GM23338 (cell line): ENCODE results near the gene PSORS1C1. TPM values are rescaled to one million over a fixed set of nuclear protein-coding genes. Genes with fewer than 3 reads are reported as not detected.

Source experiments
- ATAC-seq: fragments of 200-7000 bp; cut with Tn5 transposase; 3 replicates; pipeline ENCODE4 v1.9.1; 2020
- DNase-seq: peaks from one replicate; pipeline ENCODE4 v3.0.0-alpha.2; 2015; ENCODE audit warnings: low spot score
- H2AFZ ChIP-seq: fragments of 200-600 bp; sonication (generic); 2 replicates; pipeline ENCODE4 v1.8.0; 2016; ENCODE audit warnings: antibody characterized with exemption, mild to moderate bottlenecking, moderate library complexity
- H3F3A ChIP-seq: fragments of 200-600 bp; sonication (generic); replicated peaks from 2 replicates; pipeline ENCODE4 v1.8.0; 2017; ENCODE audit warnings: antibody characterized with exemption, mixed run types, low read depth
- H3K27ac ChIP-seq: fragments of 200-600 bp; sonication (generic); 2 replicates; pipeline ENCODE4 v1.6.1; 2016; ENCODE audit warnings: low read depth
- H3K27me3 ChIP-seq: fragments of 200-600 bp; sonication (generic); 2 replicates; pipeline ENCODE4 v1.8.0; 2016; ENCODE audit warnings: mild to moderate bottlenecking, mixed run types, moderate library complexity; ENCODE audit not compliant: insufficient read depth
- H3K36me3 ChIP-seq: fragments of 200-600 bp; sonication (generic); 2 replicates; pipeline ENCODE4 v1.8.0; 2016; ENCODE audit warnings: mild to moderate bottlenecking; ENCODE audit not compliant: insufficient read depth
- H3K4me1 ChIP-seq: fragments of 200-600 bp; sonication (generic); 2 replicates; pipeline ENCODE4 v1.8.0; 2016; ENCODE audit warnings: mild to moderate bottlenecking, moderate library complexity; ENCODE audit not compliant: insufficient read depth
- H3K4me2 ChIP-seq: fragments of 200-600 bp; sonication (generic); 2 replicates; pipeline ENCODE4 v1.7.1; 2017; ENCODE audit warnings: mixed run types
- H3K4me3 ChIP-seq: fragments of 200-600 bp; sonication (generic); 2 replicates; pipeline ENCODE4 v1.6.1; 2016; ENCODE audit warnings: mixed run types
- H3K79me2 ChIP-seq: fragments of 200-600 bp; sonication (generic); replicated peaks from 2 replicates; pipeline ENCODE4 v1.8.0; 2017; ENCODE audit warnings: mild to moderate bottlenecking; ENCODE audit not compliant: insufficient read depth
- H3K9me2 ChIP-seq: fragments of 200-600 bp; sonication (generic); 2 replicates; pipeline ENCODE4 v1.8.0; 2017; ENCODE audit not compliant: insufficient read depth
- H4K20me1 ChIP-seq: fragments of 200-600 bp; sonication (generic); replicated peaks from 2 replicates; pipeline ENCODE4 v1.8.0; 2017; ENCODE audit warnings: mild to moderate bottlenecking; ENCODE audit not compliant: insufficient read depth
- H3K27ac Mint-ChIP-seq: 2 replicates; pipeline ENCODE4 v1.8.0; 2020; ENCODE audit warnings: inconsistent platforms, mild to moderate bottlenecking, moderate library complexity, mixed read lengths
- H3K27me3 Mint-ChIP-seq: 3 replicates; pipeline ENCODE4 v1.8.0; 2022; ENCODE audit warnings: low read depth, mild to moderate bottlenecking, moderate library complexity, mixed read lengths, inconsistent platforms; ENCODE audit not compliant: insufficient read depth, poor library complexity
- H3K36me3 Mint-ChIP-seq: 3 replicates; pipeline ENCODE4 v1.8.0; 2021; ENCODE audit warnings: low read depth, mild to moderate bottlenecking, inconsistent platforms, moderate library complexity, mixed read lengths
- H3K4me1 Mint-ChIP-seq: 3 replicates; pipeline ENCODE4 v1.8.0; 2020; ENCODE audit warnings: mild to moderate bottlenecking, inconsistent platforms, mixed read lengths
- H3K4me3 Mint-ChIP-seq: 3 replicates; pipeline ENCODE4 v1.8.0; 2021; ENCODE audit warnings: moderate library complexity, mild to moderate bottlenecking, inconsistent platforms, mixed read lengths
- H3K9me3 Mint-ChIP-seq: 3 replicates; pipeline ENCODE4 v1.8.0; 2020; ENCODE audit warnings: moderate library complexity, mild to moderate bottlenecking, inconsistent platforms, mixed read lengths
- CREB1 ChIP-seq: fragments of 250-450 bp; sonication (Bioruptor Pico); IDR thresholded peaks from 2 replicates; pipeline ENCODE4 v1.5.0; 2020; ENCODE audit warnings: low read depth, mild to moderate bottlenecking, moderate library complexity
- CTCF ChIP-seq, 2 experiments: fragments of 200-600 bp in 1 of 2; sonication (generic) in 1 of 2; conservative IDR thresholded peaks; 2 replicates each; pipeline versions ENCODE4 v1.5.1 to v1.6.1; 2016 to 2017; ENCODE audit warnings: antibody characterized with exemption in 2 of 2, low read depth in 2 of 2, mild to moderate bottlenecking in 2 of 2, moderate library complexity in 1 of 2
- ETS1 ChIP-seq: IDR thresholded peaks from 2 replicates; pipeline ENCODE4 v1.6.1; 2016; ENCODE audit warnings: antibody characterized with exemption
- EZH2 ChIP-seq: fragments of 200-600 bp; sonication (generic); IDR thresholded peaks from one replicate; pipeline ENCODE4 v1.8.0; 2017; ENCODE audit warnings: antibody characterized with exemption, mild to moderate bottlenecking, low read depth; ENCODE audit not compliant: unreplicated experiment
- EZH2phosphoT487 ChIP-seq: fragments of 200-600 bp; sonication (generic); IDR thresholded peaks from one replicate; pipeline ENCODE4 v1.8.1; 2018; ENCODE audit warnings: antibody characterized with exemption; ENCODE audit not compliant: unreplicated experiment
- JUNB ChIP-seq: IDR thresholded peaks from one replicate; pipeline ENCODE4 v1.6.1; 2016; ENCODE audit warnings: antibody characterized with exemption; ENCODE audit not compliant: unreplicated experiment
- NANOG ChIP-seq: IDR thresholded peaks from 2 replicates; pipeline ENCODE4 v1.6.1; 2016; ENCODE audit warnings: antibody characterized with exemption, borderline replicate concordance
- POLR2AphosphoS5 ChIP-seq: IDR thresholded peaks from 2 replicates; pipeline ENCODE4 v1.6.1; 2016; ENCODE audit warnings: antibody characterized with exemption, low read depth
- REST ChIP-seq: IDR thresholded peaks from one replicate; pipeline ENCODE4 v1.6.1; 2018; ENCODE audit warnings: antibody characterized with exemption; ENCODE audit not compliant: unreplicated experiment
- STAT1 ChIP-seq: IDR thresholded peaks from one replicate; pipeline ENCODE4 v1.6.1; 2016; ENCODE audit warnings: antibody characterized with exemption; ENCODE audit not compliant: unreplicated experiment
- ZNF114 ChIP-seq: fragments of 250-450 bp; sonication (Bioruptor Pico); IDR thresholded peaks from 2 replicates; pipeline ENCODE4 v1.5.0; 2020; ENCODE audit warnings: mild to moderate bottlenecking, moderate library complexity
- ZNF331 ChIP-seq: fragments of 250-450 bp; sonication (Bioruptor Pico); IDR thresholded peaks from 2 replicates; pipeline ENCODE4 v1.5.0; 2020; ENCODE audit warnings: low read depth, mild to moderate bottlenecking, moderate library complexity
- ZNF462 ChIP-seq: fragments of 250-450 bp; sonication (Bioruptor Pico); IDR thresholded peaks from 2 replicates; pipeline ENCODE4 v1.5.0; 2020; ENCODE audit warnings: mild to moderate bottlenecking, moderate library complexity
- polyA plus RNA-seq: library from polyadenylated mRNA; unstranded; fragments of >200 nt; fragmentation: Nextera tagmentation; extraction: Ambion mirVana; gene quantifications from 2 replicates; pipeline ENCODE4 v1.2.1, GENCODE V29; 2016
- total RNA-seq: library from RNA; depleted of rRNA; stranded (reverse); fragments of >200 nt; shearing (Covaris generic); gene quantifications from 2 replicates; pipeline ENCODE4 v1.2.3, GENCODE V29; 2014

Gene PSORS1C1
- total and polyA plus RNA-seq, 2 experiments from 2014 or later: not detected

- no peaks in the 10 kb centered on the region for H3K9me2 ChIP-seq
- no peak for DNase-seq
- H4K20me1 ChIP-seq: no peaks in the 10 kb centered on the region
- H3K4me2 ChIP-seq: no peak overlapping the region
- ATAC-seq: no peak
- Mint-ChIP-seq H3K4me3 (no peak overlapping the region), H3K36me3 (peaks cover 13% of the 10 kb centered on the region), H3K27me3 (peaks cover 7% of the 10 kb centered on the region), H3K27ac (no peak overlapping the region), H3K4me1 (peaks cover 45% of the 10 kb centered on the region), H3K9me3 (no peaks in the 10 kb centered on the region)
- TF ChIP-seq ZNF331 (no peak), JUNB (no peak), ZNF462 (CRISPR knock-in tag) (no peak), NANOG (no peak), CTCF (conservative IDR thresholded peaks at IDR 0.05; ENCODE audit: low read depth in 2 of 2) (no peak), STAT1 (no peak), ETS1 (no peak), EZH2phosphoT487 (no peak), EZH2 (no peak), POLR2AphosphoS5 (no peak), REST (no peak), CREB1 (CRISPR knock-in tag) (no peak), ZNF114 (CRISPR knock-in tag) (no peak)
- no peaks in the 10 kb centered on the region for H3K27me3 ChIP-seq
- H3K79me2 ChIP-seq: peaks cover 12% of the 10 kb centered on the region
- H3F3A ChIP-seq: no peaks in the 10 kb centered on the region
- peaks cover 35% of the 10 kb centered on the region for H3K4me1 ChIP-seq
- H3K4me3 ChIP-seq: no peak overlapping the region
- no peak overlapping the region for H3K27ac ChIP-seq
- no peak overlapping the region for H2AFZ ChIP-seq
- no peaks in the 10 kb centered on the region; the same call in 1 of the 2 replicates for H3K36me3 ChIP-seq
These were observed 64.4 kb downstream of the PSORS1C1 start for GRCh38 chr6:31179042-31179386.
